DND-41 (cell line): Measurements from ENCODE around the gene RPH3AL.

Experiments
- ATAC-seq: fragments of 200-7000 bp; cut with Tn5 transposase; 3 replicates; pipeline ENCODE4 v1.9.1; 2021; ENCODE audit warnings: low read depth; ENCODE audit not compliant: insufficient read depth
- DNase-seq: peaks from one replicate; pipeline ENCODE4 v3.0.0-alpha.2; 2020
- H2AFZ ChIP-seq: 2 replicates; pipeline ENCODE4 v1.6.0; 2012; ENCODE audit warnings: low read depth, low read length
- H3K27ac ChIP-seq: 2 replicates; pipeline ENCODE4 v1.5.1; 2012; ENCODE audit warnings: low read length, inconsistent platforms
- H3K27me3 ChIP-seq: fragments of 200-600 bp; sonication (generic); 2 replicates; pipeline ENCODE4 v1.6.0; 2012; ENCODE audit warnings: low read length, mild to moderate bottlenecking, inconsistent platforms; ENCODE audit not compliant: insufficient read depth, poor library complexity
- H3K36me3 ChIP-seq: 2 replicates; pipeline ENCODE4 v1.5.1; 2012; ENCODE audit warnings: low read length, inconsistent platforms; ENCODE audit not compliant: insufficient read depth
- H3K4me1 ChIP-seq: 2 replicates; pipeline ENCODE4 v1.5.1; 2012; ENCODE audit warnings: mild to moderate bottlenecking, low read length; ENCODE audit not compliant: insufficient read depth
- H3K4me2 ChIP-seq: 2 replicates; pipeline ENCODE4 v1.6.0; 2012; ENCODE audit warnings: mild to moderate bottlenecking, moderate library complexity, low read length, inconsistent platforms; ENCODE audit not compliant: insufficient read depth
- H3K4me3 ChIP-seq, 2 experiments: fragments of 200-600 bp in 1 of 2; shearing (Covaris generic) in 1 of 2; 2 replicates each; pipeline ENCODE4 v1.5.1; 2012 to 2016; ENCODE audit warnings: inconsistent platforms in 2 of 2, low read length in 2 of 2, mild to moderate bottlenecking in 2 of 2, low read depth in 1 of 2, moderate library complexity in 1 of 2
- H3K79me2 ChIP-seq: 2 replicates; pipeline ENCODE4 v1.6.0; 2012; ENCODE audit warnings: low read length, inconsistent platforms; ENCODE audit not compliant: insufficient read depth
- H3K9ac ChIP-seq: 2 replicates; pipeline ENCODE4 v1.6.0; 2012; ENCODE audit warnings: low read depth, mild to moderate bottlenecking, inconsistent platforms, low read length, moderate library complexity
- H3K9me3 ChIP-seq: 2 replicates; pipeline ENCODE4 v1.5.1; 2012; ENCODE audit warnings: low read length, moderate library complexity, mild to moderate bottlenecking, inconsistent platforms; ENCODE audit not compliant: insufficient read depth, severe bottlenecking
- H4K20me1 ChIP-seq: 2 replicates; pipeline ENCODE4 v1.6.0; 2012; ENCODE audit warnings: low read length; ENCODE audit not compliant: insufficient read depth
- EZH2 ChIP-seq: IDR thresholded peaks from 3 replicates; pipeline ENCODE4 v1.6.1; 2012; ENCODE audit warnings: borderline replicate concordance, low read depth, mild to moderate bottlenecking, moderate library complexity, low read length, inconsistent platforms; ENCODE audit not compliant: severe bottlenecking
- TF ChIP-seq, protein P1 (sequence below): IDR thresholded peaks from 2 replicates; pipeline ENCODE4 v1.5.1; 2012; ENCODE audit warnings: borderline replicate concordance, low read length, moderate library complexity, mild to moderate bottlenecking; ENCODE audit not compliant: poor library complexity, severe bottlenecking; ENCODE audit errors: extremely low read depth

The RPH3AL gene

DNA sequence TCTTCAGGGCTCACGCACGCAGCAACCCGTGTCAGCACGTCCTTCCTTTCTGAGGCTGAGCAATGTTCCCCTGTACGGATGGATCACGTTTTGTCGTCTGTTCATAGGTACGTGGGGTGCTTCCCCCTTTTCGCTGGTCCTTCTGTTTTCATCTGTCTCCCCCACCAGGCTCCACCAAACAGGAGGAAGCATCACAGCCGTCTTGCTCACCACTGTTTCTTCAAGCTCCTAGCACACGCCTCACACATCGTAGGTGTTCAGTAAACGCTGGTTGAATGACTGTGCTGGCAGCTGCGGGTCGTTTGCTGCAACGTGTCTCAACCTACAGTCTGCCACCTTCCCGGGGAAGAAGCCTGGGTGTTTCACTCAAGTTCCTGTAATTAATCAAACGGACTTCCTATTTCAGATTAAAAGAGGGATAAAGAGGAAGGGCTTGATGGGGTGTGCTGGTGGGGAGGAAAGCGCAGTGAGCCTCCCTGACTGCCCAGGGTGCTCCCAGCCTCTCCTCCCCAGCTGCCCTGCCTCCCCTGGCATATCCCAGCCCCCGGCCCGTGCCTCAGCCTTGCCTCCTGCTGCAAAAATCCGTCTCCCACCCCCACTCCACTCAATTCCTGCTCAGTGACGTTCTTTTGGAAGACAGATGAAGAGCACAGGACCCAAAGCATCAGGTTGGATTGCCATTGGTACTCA, 94.4 kb downstream of the RPH3AL start:
- H3K27me3 ChIP-seq, result peaks cover 3% of the 10 kb centered on the region
- H3K4me3 ChIP-seq, result no peak overlapping the region
- ATAC-seq, result no peak
- H3K9ac ChIP-seq, result no peak overlapping the region
- TF ChIP-seq, protein P1, sequence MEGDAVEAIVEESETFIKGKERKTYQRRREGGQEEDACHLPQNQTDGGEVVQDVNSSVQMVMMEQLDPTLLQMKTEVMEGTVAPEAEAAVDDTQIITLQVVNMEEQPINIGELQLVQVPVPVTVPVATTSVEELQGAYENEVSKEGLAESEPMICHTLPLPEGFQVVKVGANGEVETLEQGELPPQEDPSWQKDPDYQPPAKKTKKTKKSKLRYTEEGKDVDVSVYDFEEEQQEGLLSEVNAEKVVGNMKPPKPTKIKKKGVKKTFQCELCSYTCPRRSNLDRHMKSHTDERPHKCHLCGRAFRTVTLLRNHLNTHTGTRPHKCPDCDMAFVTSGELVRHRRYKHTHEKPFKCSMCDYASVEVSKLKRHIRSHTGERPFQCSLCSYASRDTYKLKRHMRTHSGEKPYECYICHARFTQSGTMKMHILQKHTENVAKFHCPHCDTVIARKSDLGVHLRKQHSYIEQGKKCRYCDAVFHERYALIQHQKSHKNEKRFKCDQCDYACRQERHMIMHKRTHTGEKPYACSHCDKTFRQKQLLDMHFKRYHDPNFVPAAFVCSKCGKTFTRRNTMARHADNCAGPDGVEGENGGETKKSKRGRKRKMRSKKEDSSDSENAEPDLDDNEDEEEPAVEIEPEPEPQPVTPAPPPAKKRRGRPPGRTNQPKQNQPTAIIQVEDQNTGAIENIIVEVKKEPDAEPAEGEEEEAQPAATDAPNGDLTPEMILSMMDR, result no peak
- TF ChIP-seq EZH2, result no peak
- H3K9me3 ChIP-seq, result no peaks in the 10 kb centered on the region
- no peaks in the 10 kb centered on the region for H3K4me1 ChIP-seq
- H4K20me1 ChIP-seq, result no peaks in the 10 kb centered on the region
- H3K36me3 ChIP-seq, result no peaks in the 10 kb centered on the region
- no peak overlapping the region for H3K4me2 ChIP-seq
- no peak overlapping the region for H2AFZ ChIP-seq
- H3K79me2 ChIP-seq, result no peaks in the 10 kb centered on the region
- no peak for DNase-seq
- no peak overlapping the region for H3K27ac ChIP-seq

DNA sequence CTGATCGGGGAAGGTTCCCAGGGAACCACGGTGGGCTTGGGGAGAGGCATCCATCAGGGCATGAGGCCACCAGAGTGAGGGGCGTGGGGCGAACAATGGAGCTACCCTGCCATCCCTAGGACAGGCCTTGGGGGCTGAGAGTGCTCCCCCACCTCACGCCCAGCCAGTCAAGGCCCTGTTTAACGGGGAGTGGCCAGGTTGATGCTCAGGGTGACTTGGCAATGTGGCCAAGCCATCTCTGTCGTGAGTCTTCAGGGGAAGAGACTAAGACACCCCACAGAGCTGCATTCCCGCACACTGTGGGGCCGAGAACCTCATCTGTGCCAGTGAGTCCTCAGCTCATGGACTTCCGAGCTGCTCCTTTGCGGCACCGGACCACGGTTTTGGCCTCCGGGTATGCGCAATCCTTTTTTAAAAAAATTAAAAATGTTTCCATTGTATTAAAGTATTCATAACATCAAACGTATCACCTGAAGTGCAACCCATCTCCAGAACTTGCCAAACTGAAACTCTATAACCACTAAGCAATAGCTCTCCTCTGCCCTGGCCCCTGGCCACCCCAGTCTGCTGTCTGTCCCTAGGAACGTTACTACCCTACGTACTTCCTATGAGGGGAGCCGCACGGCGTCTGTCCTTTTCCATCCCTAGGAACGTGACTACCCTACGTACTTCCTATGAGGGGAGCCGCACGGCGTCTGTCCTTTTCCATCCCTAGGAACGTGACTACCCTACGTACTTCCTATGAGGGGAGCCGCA, 99.3 kb downstream of the RPH3AL start:
- H3K9ac ChIP-seq, result no peak overlapping the region
- DNase-seq (no peak), ATAC-seq (no peak)
- no peaks in the 10 kb centered on the region for H3K4me1 ChIP-seq
- no peaks in the 10 kb centered on the region for H3K9me3 ChIP-seq
- TF ChIP-seq, protein P1, result no peak
- no peak for TF ChIP-seq EZH2
- no peak overlapping the region for H3K27ac ChIP-seq
- no peak overlapping the region for H3K4me2 ChIP-seq
- no peak overlapping the region for H3K4me3 ChIP-seq
- no peaks in the 10 kb centered on the region for H3K36me3 ChIP-seq
- H3K27me3 ChIP-seq, result no peaks in the 10 kb centered on the region
- H3K79me2 ChIP-seq, result no peaks in the 10 kb centered on the region
- no peaks in the 10 kb centered on the region for H4K20me1 ChIP-seq
- no peak overlapping the region for H2AFZ ChIP-seq

DNA sequence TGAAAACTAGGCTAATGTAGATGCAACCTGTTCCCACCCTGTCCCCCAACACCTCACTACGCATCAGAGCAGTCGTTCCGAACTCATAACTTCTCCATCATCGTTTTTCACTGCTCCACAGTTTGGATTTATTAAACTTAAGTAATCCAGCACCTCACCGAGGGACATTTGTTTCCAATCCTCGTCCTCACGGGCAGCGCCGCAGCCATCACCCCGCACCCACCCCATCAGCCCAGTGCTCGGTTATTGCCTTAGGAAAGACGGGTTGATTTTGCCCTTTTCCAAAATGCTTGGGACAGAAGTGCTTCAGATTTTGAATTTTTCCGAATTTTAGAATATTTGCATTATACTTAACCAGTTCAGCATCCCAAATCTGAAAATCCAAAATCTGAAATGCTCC, 100.2 kb downstream of the RPH3AL start:
- Histone ChIP-seq H2AFZ (no peak overlapping the region), H3K4me1 (no peaks in the 10 kb centered on the region), H3K27me3 (no peaks in the 10 kb centered on the region), H3K79me2 (no peaks in the 10 kb centered on the region), H3K9me3 (no peaks in the 10 kb centered on the region), H4K20me1 (no peaks in the 10 kb centered on the region), H3K36me3 (no peaks in the 10 kb centered on the region), H3K27ac (no peak overlapping the region), H3K9ac (no peak overlapping the region), H3K4me3 (no peak overlapping the region), H3K4me2 (no peak overlapping the region)
- ATAC-seq (no peak), DNase-seq (no peak)
- TF ChIP-seq EZH2, result no peak
- TF ChIP-seq, protein P1, result no peak
